K562 (cell line): ENCODE results near the gene ZDHHC11B. TPM values are rescaled to one million over a fixed set of nuclear protein-coding genes. Genes with fewer than 3 reads are reported as not detected.
A peak's percentile ranks its signal among the peaks of the same experiment; 100 is the strongest.

Experiments used
- BRD9 ChIP-seq: fragments of 450-650 bp; IDR thresholded peaks from 2 replicates; pipeline ENCODE4 v1.6.1; 2018; ENCODE audit warnings: low read depth; ENCODE audit not compliant: partially characterized antibody
- BRF2 ChIP-seq: IDR thresholded peaks from 3 replicates; pipeline ENCODE4 v1.6.1; 2011; ENCODE audit warnings: borderline replicate concordance, mild to moderate bottlenecking; ENCODE audit not compliant: insufficient read length, insufficient read depth
- CEBPB ChIP-seq: fragments of 450-650 bp; IDR thresholded peaks from 2 replicates; pipeline ENCODE4 v1.6.1; 2016; ENCODE audit warnings: missing genetic modification characterization, missing compliant biosample characterization
- DIDO1 ChIP-seq: fragments of 450-650 bp; IDR thresholded peaks from 2 replicates; pipeline ENCODE4 v1.6.1; 2016; ENCODE audit warnings: low read depth, missing biosample characterization, missing genetic modification characterization
- E2F4 ChIP-seq: sonication (generic); formaldehyde crosslinking; IDR thresholded peaks from 2 replicates; pipeline ENCODE4 v1.8.0; 2022; ENCODE audit warnings: mild to moderate bottlenecking, low read depth, missing genetic modification reagents
- EP400 ChIP-seq: fragments of 450-650 bp; IDR thresholded peaks from 2 replicates; pipeline ENCODE4 v1.6.1; 2017; ENCODE audit warnings: antibody characterized with exemption, mild to moderate bottlenecking, moderate library complexity
- FIP1L1 ChIP-seq: fragments of 200-400 bp; formaldehyde crosslinking; IDR thresholded peaks from 2 replicates; pipeline ENCODE4 v1.6.1; 2018; ENCODE audit warnings: mild to moderate bottlenecking, low read depth, low read length; ENCODE audit not compliant: poor library complexity, severe bottlenecking
- HMG20A ChIP-seq: fragments of 450-650 bp; formaldehyde crosslinking; conservative IDR thresholded peaks from 2 replicates; pipeline ENCODE4 v1.4.0; 2020; ENCODE audit warnings: mild to moderate bottlenecking, mixed read lengths
- KLF1 ChIP-seq: fragments of 450-650 bp; IDR thresholded peaks from 2 replicates; pipeline ENCODE4 v1.6.1; 2016; ENCODE audit warnings: missing genetic modification characterization, missing compliant biosample characterization
- KLF16 ChIP-seq: IDR thresholded peaks from 2 replicates; pipeline ENCODE4 v1.6.1; 2016; ENCODE audit warnings: antibody characterized with exemption
- LEF1 ChIP-seq: fragments of 450-650 bp; IDR thresholded peaks from 2 replicates; pipeline ENCODE4 v1.6.1; 2016; ENCODE audit warnings: mild to moderate bottlenecking
- MAZ ChIP-seq, 2 experiments: fragments of 450-650 bp in 1 of 2; sonication (generic) in 1 of 2; formaldehyde crosslinking; IDR thresholded peaks in 1 of 2; conservative IDR thresholded peaks in 1 of 2; 2 replicates each; pipeline versions ENCODE4 v1.4.0 to v1.5.0; 2020; ENCODE audit warnings: mild to moderate bottlenecking in 1 of 2, missing genetic modification reagents in 1 of 2
- POLR2G ChIP-seq: fragments of 200-400 bp; formaldehyde crosslinking; IDR thresholded peaks from 2 replicates; pipeline ENCODE4 v1.6.1; 2017; ENCODE audit warnings: low read depth, mild to moderate bottlenecking, antibody characterized with exemption, low read length, moderate library complexity
- RBM14 ChIP-seq: fragments of 200-400 bp; formaldehyde crosslinking; IDR thresholded peaks from 2 replicates; pipeline ENCODE4 v1.6.1; 2018; ENCODE audit warnings: low read depth, mild to moderate bottlenecking, low read length, moderate library complexity, borderline replicate concordance; ENCODE audit not compliant: insufficient read depth
- RBM25 ChIP-seq: fragments of 200-400 bp; formaldehyde crosslinking; IDR thresholded peaks from 2 replicates; pipeline ENCODE4 v1.6.1; 2018; ENCODE audit warnings: low read length, low read depth, moderate library complexity; ENCODE audit not compliant: severe bottlenecking
- SMAD1 ChIP-seq: fragments of 150-350 bp; IDR thresholded peaks from 2 replicates; pipeline ENCODE4 v1.6.1; 2014; ENCODE audit warnings: low read length, low read depth; ENCODE audit not compliant: partially characterized antibody
- SRSF9 ChIP-seq: fragments of 200-400 bp; formaldehyde crosslinking; IDR thresholded peaks from 2 replicates; pipeline ENCODE4 v1.6.1; 2017; ENCODE audit warnings: low read depth, low read length, borderline replicate concordance
- SUPT5H ChIP-seq: fragments of 450-650 bp; IDR thresholded peaks from 2 replicates; pipeline ENCODE4 v1.6.1; 2016
- TAF15 ChIP-seq: fragments of 200-400 bp; formaldehyde crosslinking; IDR thresholded peaks from 2 replicates; pipeline ENCODE4 v1.6.1; 2017; ENCODE audit warnings: mild to moderate bottlenecking, low read depth, low read length, moderate library complexity
- TCF15 ChIP-seq: fragments of 250-450 bp; sonication (Bioruptor Pico); IDR thresholded peaks from 2 replicates; pipeline ENCODE4 v1.8.0; 2022; ENCODE audit warnings: moderate library complexity, mild to moderate bottlenecking, inconsistent platforms
- TRIM25 ChIP-seq: fragments of 450-650 bp; IDR thresholded peaks from 2 replicates; pipeline ENCODE4 v1.7.0; 2016; ENCODE audit warnings: borderline replicate concordance
- ZNF224 ChIP-seq: sonication (generic); formaldehyde crosslinking; IDR thresholded peaks from 2 replicates; pipeline ENCODE4 v1.8.0; 2022; ENCODE audit warnings: mild to moderate bottlenecking, missing genetic modification reagents
- ZNF311 ChIP-seq: fragments of 250-450 bp; sonication (Bioruptor Pico); IDR thresholded peaks from 2 replicates; pipeline ENCODE4 v1.4.0; 2020; ENCODE audit warnings: mild to moderate bottlenecking, moderate library complexity
- ZNF717 ChIP-seq: fragments of 250-450 bp; sonication (Bioruptor Pico); IDR thresholded peaks from 2 replicates; pipeline ENCODE4 v1.5.0; 2021
- ZNF764 ChIP-seq: fragments of 250-450 bp; sonication (Bioruptor Pico); IDR thresholded peaks from 2 replicates; pipeline ENCODE4 v1.4.0; 2020; ENCODE audit warnings: low read depth, mild to moderate bottlenecking, moderate library complexity
- polyA plus RNA-seq, 8 experiments: library from polyadenylated mRNA; depleted of rRNA in 4 of 8; stranded (reverse) in 5 of 8; unstranded in 3 of 8; fragments of >200 nt; fragmentation: Nextera tagmentation in 2 of 8; fragmentation: Illumina TruSeq in 1 of 8; extraction: Ambion mirVana in 2 of 8; extraction: Trizol in 1 of 8; gene quantifications; 2 replicates each; pipeline versions ENCODE4 v1.2.1 to v1.2.3, GENCODE V29; 2011 to 2014; ENCODE audit warnings: inconsistent platforms in 1 of 8, missing spikeins in 1 of 8
- total RNA-seq, 7 experiments: library from RNA; depleted of rRNA in 6 of 7; stranded (reverse); fragments of >200 nt in 6 of 7; fragmentation: Illumina TruSeq in 2 of 7; extraction: Trizol in 2 of 7; gene quantifications; 2 replicates each; pipeline versions ENCODE4 v1.2.1 to v1.2.3, GENCODE V29; 2011 to 2021; ENCODE audit warnings: low replicate concordance in 1 of 7

Gene ZDHHC11B
- total and polyA plus RNA-seq, 9 of the 15 experiments (the other 6 are each of a cell fraction or from before 2014, with no cell fraction given): 0.03 to 0.23 (median 0.15) TPM; not detected in 3

GRCh38 chr5:673831-674629 lies 110.5 kb downstream of the ZDHHC11B start (continued):
- no peak for TF ChIP-seq E2F4 (CRISPR knock-in tag)
- no peak for TF ChIP-seq CEBPB (tag)
- no peak for TF ChIP-seq TRIM25
- no peak for TF ChIP-seq HMG20A (CRISPR knock-in tag)
- TF ChIP-seq KLF1 (tag): no peak
- TF ChIP-seq SMAD1: no peak
- TF ChIP-seq ZNF311 (CRISPR knock-in tag): no peak
- TF ChIP-seq SRSF9: no peak
- TF ChIP-seq FIP1L1: peak; percentile 65
- no peak for TF ChIP-seq EP400
- TF ChIP-seq LEF1: no peak
- no peak for TF ChIP-seq TCF15 (CRISPR knock-in tag)
- TF ChIP-seq TAF15: 0 out of 2 replicates have a peak, but pooled peaks have one; percentile 26
- 0 out of 2 replicates have a peak, but pooled peaks have one; percentile 25 for TF ChIP-seq ZNF717 (CRISPR knock-in tag)
- no peak for TF ChIP-seq ZNF764 (CRISPR knock-in tag)
- TF ChIP-seq RBM14: no peak
- no peak for TF ChIP-seq KLF16
- TF ChIP-seq SUPT5H: 0 out of 2 replicates have a peak, but pooled peaks have one; percentile 41
- TF ChIP-seq POLR2G: peak; percentile 79
- TF ChIP-seq DIDO1 (tag): no peak
- no peak for TF ChIP-seq RBM25
- TF ChIP-seq ZNF224: no peak
- no peak for TF ChIP-seq BRF2
- TF ChIP-seq BRD9: no peak
- TF ChIP-seq MAZ (CRISPR knock-in tag; conservative IDR thresholded peaks at IDR 0.05 in 1 of 2, IDR thresholded peaks at IDR 0.05 in 1 of 2): no peak
